ENCODE measurements around the gene DCXR. TPM values are rescaled to one million over a fixed set of nuclear protein-coding genes. Genes with fewer than 3 reads are reported as not detected.

Gene DCXR
- total and polyA plus RNA-seq, 2 donors (not counting 3 experiments of a cell fraction or from before 2014, with no cell fraction given), result 93.0 to 178 TPM

- no peak for DNase-seq (ENCODE audit: low read depth, low spot score)
- CTCF ChIA-PET, result no interaction called here
- H3K27me3 ChIP-seq (ENCODE audit: control insufficient read depth in 2 of 2, insufficient read depth in 2 of 2, low read length in 2 of 2), result no peaks in the 10 kb centered on the region
- H4K20me1 ChIP-seq (replicated peaks; ENCODE audit: control insufficient read depth, extremely low read depth, insufficient read depth, low read length), result no peaks in the 10 kb centered on the region
- POLR2A ChIA-PET, result no interaction called here
- no peak overlapping the region for H3K4me3 ChIP-seq (replicated peaks in 1 of 3; ENCODE audit: insufficient read depth in 1 of 3, low read depth in 1 of 3, low read length in 3 of 3)
- H3K4me2 ChIP-seq (ENCODE audit: insufficient read depth, low read length), result no peak overlapping the region
- FAIRE-seq, result no peak
- H3K9me3 ChIP-seq (replicated peaks; ENCODE audit: control insufficient read depth, insufficient read depth, low read length), result no peaks in the 10 kb centered on the region
- no peak overlapping the region for H2AFZ ChIP-seq (ENCODE audit: low read depth, low read length)
- H3K9me1 ChIP-seq (replicated peaks; ENCODE audit: control insufficient read depth, extremely low read depth, insufficient read depth, low read length), result no peaks in the 10 kb centered on the region
- peaks cover 1% of the 10 kb centered on the region for H3K79me2 ChIP-seq (ENCODE audit: control insufficient read depth, insufficient read depth, low read length)
- no peak overlapping the region for H3K27ac ChIP-seq (ENCODE audit: insufficient read depth, low read depth, low read length)
- no peak overlapping the region for H3K9ac ChIP-seq (replicated peaks; ENCODE audit: extremely low read depth, insufficient read depth, low read length)
- dilution Hi-C loops (cut with MboI; ENCODE audit: extremely low pct_ligation_motif_present, low sequenced_read_pairs), result no loop called here
- H3K36me3 ChIP-seq (ENCODE audit: control insufficient read depth in 2 of 2, extremely low read depth in 1 of 2, insufficient read depth in 2 of 2, low read length in 2 of 2), result peaks cover 32 to 59% of the 10 kb centered on the region in 2 experiments
- no peaks in the 10 kb centered on the region for H3K4me1 ChIP-seq (ENCODE audit: control insufficient read depth, extremely low read depth, insufficient read depth, low read length)
- BruUV-seq (replicated peaks), result no TSS peak
- intact Hi-C loops (cut with micrococcal nuclease), result no loop called here
- no peak for TF ChIP-seq MYC (IDR thresholded peaks at IDR 0.05; ENCODE audit: low read depth, low read length)
- TF ChIP-seq POLR2AphosphoS5 (IDR thresholded peaks at IDR 0.05; ENCODE audit: insufficient read depth, low read depth, low read length), result no peak
- TF ChIP-seq POLR2A (IDR thresholded peaks at IDR 0.05; ENCODE audit: low read depth, low read length), result no peak
- no peak for TF ChIP-seq MAX (IDR thresholded peaks at IDR 0.05; ENCODE audit: insufficient read depth, insufficient read length)
- TF ChIP-seq FOS (IDR thresholded peaks at IDR 0.05; ENCODE audit: borderline replicate concordance, insufficient read depth, low read length), result no peak
- no peak for TF ChIP-seq GATA2 (IDR thresholded peaks at IDR 0.05; ENCODE audit: insufficient read depth, insufficient read length, low read depth, low read length)
- no peak for TF ChIP-seq JUN (IDR thresholded peaks at IDR 0.05; ENCODE audit: borderline replicate concordance, insufficient read depth, insufficient read length, low read depth)
- TF ChIP-seq EZH2 (IDR thresholded peaks at IDR 0.05; ENCODE audit: borderline replicate concordance, low read depth, low read length, severe bottlenecking), result no peak
- no peak for TF ChIP-seq CTCF (IDR thresholded peaks at IDR 0.05; ENCODE audit: extremely low read depth in 1 of 2, insufficient read depth in 1 of 2, low read depth in 1 of 2, low read length in 2 of 2)
Measured at GRCh38 chr17:82080789-82081464, 43.4 kb upstream of the DCXR start.

Measured in endothelial cell of umbilical vein (primary cell).